ENCODE data around the gene CACNA1H.

- TF ChIP-seq CTCF (IDR thresholded peaks at IDR 0.05) (no peak), POLR2A (IDR thresholded peaks at IDR 0.05; ENCODE audit: low read depth) (no peak), POLR2AphosphoS5 (IDR thresholded peaks at IDR 0.05) (no peak)
Observed at GRCh38 chr16:1214719-1215118, 61.8 kb downstream of the CACNA1H start.
